ENCODE measurements around the gene MYO1D.

Gene MYO1D

GRCh38 chr17:32486111-32486700 is 390.7 kb downstream of the MYO1D start:
- ChIA-PET POLR2A (interaction anchor here (2.2 kb wide), 1 partner anchor 10 kb away, joined by 11 read pairs; no protein-coding TSS in a partner anchor), CTCF (interaction anchor here (1.0 to 7.8 kb wide), 11 partner anchors 10 to 284 kb away, joined by 3 to 117 read pairs (median 5); partner anchors contain the start of gene PSMD11)
- peak overlapping the region; percentile 62 for H3K4me3 ChIP-seq (ENCODE audit: low read depth, low read length)
- no peak for TF ChIP-seq CTCF (IDR thresholded peaks at IDR 0.05; ENCODE audit: insufficient read depth, low read length, missing control alignments)
- no peak for DNase-seq (ENCODE audit: low read depth, low spot score)

GRCh38 chr17:32485261-32486110 is 391.4 kb downstream of the MYO1D start:
- no peak for TF ChIP-seq CTCF (IDR thresholded peaks at IDR 0.05; ENCODE audit: insufficient read depth, low read length, missing control alignments)
- ChIA-PET POLR2A (interaction anchor here (0.7 kb wide), 1 partner anchor 43 kb away, joined by 4 read pairs; no protein-coding TSS in a partner anchor), CTCF (interaction anchor here (1.0 to 7.8 kb wide), 7 partner anchors 16 to 285 kb away, joined by 3 to 117 read pairs (median 6); partner anchors contain the start of gene PSMD11)
- no peak for DNase-seq (ENCODE audit: low read depth, low spot score)
- H3K4me3 ChIP-seq (ENCODE audit: low read depth, low read length): no peak overlapping the region

- no peak overlapping the region for H3K4me3 ChIP-seq (ENCODE audit: low read depth, low read length)
- DNase-seq (ENCODE audit: low read depth, low spot score): no peak
- ChIA-PET POLR2A (interaction anchor here (0.7 kb wide), 1 partner anchor 44 kb away, joined by 4 read pairs; no protein-coding TSS in a partner anchor), CTCF (interaction anchor here (0.8 to 7.8 kb wide), 13 partner anchors 14 to 286 kb away, joined by 3 to 117 read pairs (median 6); no protein-coding TSS in a partner anchor)
- no peak for TF ChIP-seq CTCF (IDR thresholded peaks at IDR 0.05; ENCODE audit: insufficient read depth, low read length, missing control alignments)
These were observed 392.3 kb downstream of the MYO1D start for GRCh38 chr17:32484628-32485027.

GRCh38 chr17:32484041-32484461 is 392.9 kb downstream of the MYO1D start:
- DNase-seq (ENCODE audit: low read depth, low spot score): no peak
- ChIA-PET CTCF (interaction anchor here (0.5 to 7.8 kb wide), 22 partner anchors 8 to 1270 kb away, joined by 3 to 117 read pairs (median 4); no protein-coding TSS in a partner anchor), POLR2A (interaction anchor here (0.6 kb wide), 1 partner anchor 100 kb away, joined by 3 read pairs; no protein-coding TSS in a partner anchor)
- no peak for TF ChIP-seq CTCF (IDR thresholded peaks at IDR 0.05; ENCODE audit: insufficient read depth, low read length, missing control alignments)
- H3K4me3 ChIP-seq (ENCODE audit: low read depth, low read length): no peak overlapping the region

GRCh38 chr17:32483451-32484019 is 393.4 kb downstream of the MYO1D start:
- no peak for DNase-seq (ENCODE audit: low read depth, low spot score)
- ChIA-PET POLR2A (interaction anchor here (0.6 to 1.1 kb wide), 2 partner anchors 12 to 99 kb away, joined by 3 to 4 read pairs; no protein-coding TSS in a partner anchor), CTCF (interaction anchor here (0.5 to 7.8 kb wide), 25 partner anchors 8 to 1270 kb away, joined by 3 to 117 read pairs (median 4); no protein-coding TSS in a partner anchor)
- no peak overlapping the region for H3K4me3 ChIP-seq (ENCODE audit: low read depth, low read length)
- peak; percentile 79 for TF ChIP-seq CTCF (IDR thresholded peaks at IDR 0.05; ENCODE audit: insufficient read depth, low read length, missing control alignments)

Measured in AG04449 (cell line).